NK-92 (cell line): Measurements from ENCODE around the gene KCNA2.

Experiments
- DNase-seq: peaks from one replicate; lab custom pipeline; 2025; ENCODE audit not compliant: unreplicated experiment; lab: John Stamatoyannopoulos, UW

Gene KCNA2

DNA sequence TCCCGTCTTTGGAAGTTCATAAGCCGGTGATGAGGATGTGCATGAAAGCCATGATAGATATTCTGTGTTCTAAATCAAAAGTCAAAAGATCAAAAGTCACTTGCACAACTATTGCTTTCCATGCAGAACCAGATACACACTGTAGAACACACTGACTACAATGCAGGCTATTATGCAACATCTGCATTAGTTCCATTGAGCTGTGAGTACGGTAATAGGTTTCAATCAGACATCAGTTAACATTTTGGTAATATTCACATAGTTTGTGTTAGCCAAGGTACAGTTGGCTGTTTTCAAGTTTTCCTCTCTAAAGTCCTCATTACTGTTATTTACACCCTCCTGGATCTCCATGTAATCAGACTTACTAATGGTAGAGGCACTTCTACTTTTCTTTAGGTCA is 3.1 kb downstream of the KCNA2 start:
- DNase-seq: no peak

DNA sequence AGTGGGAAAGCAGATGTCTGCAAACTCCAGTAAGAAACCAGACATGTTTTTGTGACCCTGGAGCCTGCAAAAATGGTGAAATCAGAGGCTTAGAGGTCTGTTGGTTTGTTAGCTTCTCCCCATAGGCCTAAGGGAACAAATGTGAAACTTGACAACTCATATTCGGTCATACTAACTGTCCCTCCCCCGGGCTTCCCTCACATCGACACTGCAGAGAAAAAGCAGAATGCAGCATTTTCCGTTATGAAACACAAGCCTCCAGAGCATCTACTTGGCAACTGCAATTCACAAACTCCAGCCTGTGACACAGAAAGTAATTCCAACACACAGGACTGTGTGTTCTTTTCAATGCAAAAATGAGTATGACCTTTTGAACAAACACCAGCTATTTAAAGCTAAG is 3.7 kb downstream of the KCNA2 start:
- DNase-seq: no peak

DNA sequence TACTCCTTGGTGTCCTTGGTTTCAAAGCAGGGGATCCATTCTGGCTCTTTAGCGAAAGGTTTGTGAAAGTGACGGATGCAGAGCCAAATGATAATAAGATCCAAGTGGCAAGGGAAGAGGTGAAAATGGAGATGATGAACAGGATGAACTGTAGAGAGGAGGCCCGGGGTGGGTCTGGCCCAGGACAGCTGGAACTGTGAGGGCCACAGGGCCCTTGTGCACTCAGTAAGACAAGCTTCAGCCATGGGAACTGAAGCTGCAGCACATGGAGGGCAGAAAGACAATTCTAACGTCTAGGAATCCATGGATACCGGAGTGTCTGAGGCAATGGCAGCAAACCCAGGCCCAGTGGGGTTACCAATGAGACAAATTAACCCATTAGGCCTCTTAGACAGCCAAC is 4.8 kb downstream of the KCNA2 start:
- DNase-seq: no peak

DNA sequence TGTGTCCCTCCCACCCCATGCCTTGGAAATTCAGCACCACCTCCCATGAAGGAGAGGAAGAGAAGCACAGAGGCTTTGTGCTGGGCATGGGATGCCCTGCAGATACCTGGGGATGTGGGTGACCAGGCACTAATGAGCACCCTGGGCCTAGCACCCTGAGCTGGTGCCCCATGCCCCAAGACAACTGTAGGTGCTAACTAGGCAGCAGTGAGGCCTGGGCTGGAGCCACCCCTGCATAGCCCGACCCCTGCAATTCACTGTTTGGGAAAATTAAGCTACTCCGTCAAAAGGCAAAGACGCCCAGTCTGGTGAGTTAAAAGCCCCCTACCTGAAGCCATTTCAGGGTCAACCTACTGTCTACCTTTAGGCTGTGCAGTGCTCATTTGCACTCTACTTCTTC is 5.4 kb downstream of the KCNA2 start:
- DNase-seq: no peak

DNA sequence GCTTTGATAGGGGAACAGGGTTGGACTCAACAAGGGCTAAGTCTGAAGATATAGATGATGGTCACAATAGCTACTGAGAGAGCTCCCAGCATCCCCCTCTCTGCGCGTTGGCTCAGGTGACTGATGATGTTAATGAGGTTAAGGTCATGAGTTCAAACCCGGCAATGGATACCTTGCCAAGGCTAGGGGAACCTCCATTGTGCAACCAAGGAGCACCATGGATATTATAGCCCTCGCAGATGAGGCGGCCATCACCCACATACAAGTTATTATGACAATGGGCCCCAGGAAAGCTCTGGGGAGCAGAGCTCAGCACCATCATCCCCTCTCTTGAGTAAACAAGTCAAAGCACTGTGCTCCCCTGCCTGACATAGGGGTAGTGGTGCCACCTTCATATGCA is 8.2 kb downstream of the KCNA2 start:
- DNase-seq: no peak

DNA sequence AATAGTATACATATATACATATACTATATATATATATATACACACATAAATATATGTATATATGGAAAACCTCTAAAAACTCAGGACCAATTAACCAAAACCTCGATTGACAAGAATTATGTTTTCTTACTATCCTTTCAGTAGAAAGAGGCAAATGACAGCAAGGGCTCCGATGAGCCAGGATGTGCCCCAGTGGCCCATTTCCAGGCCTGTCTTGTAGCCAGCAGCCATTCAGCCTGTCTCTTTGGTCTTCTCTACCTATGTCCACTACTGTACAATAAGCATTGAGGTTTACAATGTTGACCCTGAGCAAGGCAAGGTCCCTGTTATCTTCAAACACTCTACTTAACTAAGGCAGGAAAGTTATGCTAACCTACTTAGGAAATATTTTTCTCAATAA is 9.8 kb downstream of the KCNA2 start:
- no peak for DNase-seq

DNA sequence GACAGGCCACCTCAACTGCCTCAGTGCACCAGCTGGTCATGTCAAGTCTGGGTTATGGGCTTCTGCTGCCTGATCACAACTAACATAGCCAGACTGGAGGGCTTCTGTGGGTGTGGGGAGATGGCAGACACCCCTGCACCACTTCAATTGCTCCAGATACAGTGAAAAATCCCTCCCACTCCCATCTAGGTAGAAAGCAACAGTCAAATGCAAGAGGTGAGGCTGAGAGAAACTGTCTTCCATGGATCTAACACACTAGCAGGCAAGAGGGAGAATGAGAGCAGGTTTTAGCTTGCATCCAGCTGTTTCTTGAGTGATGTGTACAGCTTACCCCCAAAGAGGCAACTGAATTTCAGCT is 10.8 kb downstream of the KCNA2 start:
- DNase-seq: no peak

DNA sequence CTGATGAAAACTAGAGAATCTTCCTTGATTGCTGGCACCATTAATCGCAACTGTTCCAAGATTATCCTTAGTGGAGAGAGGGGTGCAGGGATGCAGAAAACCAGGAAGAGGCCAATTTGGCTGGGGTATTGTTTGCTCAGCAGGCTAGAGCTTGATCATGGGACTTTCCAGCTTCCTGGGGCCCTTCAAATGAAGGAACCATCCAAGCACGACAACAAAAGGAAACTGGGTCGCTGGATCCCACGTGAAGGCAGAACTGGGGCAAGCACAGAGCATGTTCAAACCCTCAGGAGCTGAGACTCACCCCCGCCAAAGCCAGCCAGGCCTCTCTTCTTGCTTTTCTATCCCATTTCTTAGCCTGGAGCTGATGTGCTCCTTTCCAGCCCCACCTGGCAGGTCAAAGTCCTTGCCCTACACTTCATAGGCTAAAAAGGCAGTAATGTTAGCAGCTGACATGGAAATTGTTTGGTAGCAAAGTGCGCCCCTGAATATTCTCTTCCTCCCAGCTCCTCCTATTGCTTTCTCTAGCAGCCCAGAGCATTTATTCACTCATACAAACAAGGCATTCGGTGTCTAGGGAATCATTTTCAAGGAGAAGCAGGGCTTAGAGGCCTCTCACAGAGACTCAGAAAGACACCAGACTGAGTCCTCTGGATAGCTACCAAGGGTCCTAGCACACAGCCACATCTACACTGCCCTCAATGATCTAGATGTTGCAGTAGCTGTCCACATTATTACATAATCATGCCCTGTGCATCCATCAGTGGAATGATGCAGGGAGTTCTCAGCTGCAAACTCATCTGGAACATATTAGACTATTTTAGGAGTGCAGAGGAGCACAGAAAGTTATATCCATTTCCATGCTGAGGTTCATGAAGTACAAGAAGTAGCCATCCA is 11.5 kb downstream of the KCNA2 start:
- DNase-seq: no peak

DNA sequence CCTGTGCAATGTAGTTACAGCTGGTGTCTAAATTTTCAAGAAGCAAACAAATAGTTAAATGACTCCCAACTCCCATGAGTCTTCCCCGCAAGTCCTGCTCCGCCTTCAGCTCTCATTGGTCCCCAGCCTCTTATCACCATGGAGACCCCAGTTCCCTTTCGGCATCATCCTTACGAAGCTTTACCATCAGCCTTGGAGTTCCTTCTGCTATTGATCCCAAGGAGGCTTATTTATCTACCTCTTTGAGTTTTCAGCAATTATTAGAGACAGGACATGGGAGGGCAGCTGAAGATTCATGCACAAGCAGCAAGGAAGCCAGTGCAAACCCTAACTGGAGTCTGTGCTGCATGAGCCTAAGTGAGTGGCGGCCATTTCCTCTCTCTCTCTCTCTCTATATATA is 12.3 kb downstream of the KCNA2 start:
- no peak for DNase-seq

DNA sequence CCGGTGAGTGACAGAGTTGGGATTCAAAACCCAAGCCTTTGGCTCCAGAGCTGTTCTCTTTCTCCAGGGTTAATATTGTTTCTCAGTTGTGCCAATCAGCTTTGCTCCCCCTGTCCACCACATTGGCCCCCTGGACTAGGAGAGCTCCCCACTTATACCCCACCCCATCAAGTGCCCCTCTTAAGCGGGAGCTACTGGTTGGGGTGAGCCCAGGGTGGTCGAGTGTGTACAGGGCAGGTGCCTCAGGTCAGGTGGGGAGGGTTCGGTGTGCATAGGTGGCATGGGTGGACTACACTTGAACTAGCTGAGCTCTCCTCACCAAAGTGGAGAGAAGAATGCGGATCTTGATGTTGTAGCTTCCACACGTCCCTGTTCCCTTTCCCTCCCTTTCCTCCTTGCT is 14.2 kb downstream of the KCNA2 start:
- no peak for DNase-seq

DNA sequence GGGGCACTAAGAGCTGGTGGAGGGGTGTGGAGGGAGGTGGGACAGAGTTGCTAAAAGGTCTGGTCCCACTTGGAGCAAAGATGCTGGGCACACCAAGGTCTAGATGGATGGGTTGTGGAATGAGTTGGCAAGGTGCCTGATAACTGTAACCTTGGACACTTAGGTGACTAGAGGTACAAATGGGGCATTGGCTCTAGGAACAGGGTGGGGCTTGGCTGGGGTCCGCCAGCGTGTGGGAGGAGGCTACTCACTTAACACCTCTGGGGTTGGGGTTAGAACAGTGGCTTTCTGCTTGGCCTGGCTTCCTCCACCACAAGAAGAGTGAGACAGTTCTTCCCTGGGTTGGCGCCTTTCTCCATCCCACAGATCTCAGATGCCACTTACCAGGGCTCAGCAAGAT is 17.2 kb downstream of the KCNA2 start:
- DNase-seq: no peak

DNA sequence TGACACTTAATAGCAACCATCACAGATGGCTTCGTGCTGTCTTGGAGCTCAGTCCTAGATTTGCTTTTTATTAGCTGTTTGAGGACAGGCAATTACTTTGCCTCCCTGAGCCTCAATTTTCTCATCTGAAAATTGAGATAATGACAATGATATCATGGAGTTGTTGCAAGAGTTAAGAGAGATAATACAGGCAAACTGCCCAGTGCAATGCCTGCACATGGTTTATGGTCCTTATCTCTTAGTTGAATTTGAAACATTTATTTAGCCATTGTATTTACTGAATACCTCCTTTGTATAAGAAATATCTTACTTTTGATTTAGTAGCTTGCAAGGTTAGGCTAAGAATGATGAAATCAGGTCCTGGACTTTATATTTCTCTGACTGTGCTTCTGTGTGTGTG is 17.7 kb downstream of the KCNA2 start:
- DNase-seq: no peak

DNA sequence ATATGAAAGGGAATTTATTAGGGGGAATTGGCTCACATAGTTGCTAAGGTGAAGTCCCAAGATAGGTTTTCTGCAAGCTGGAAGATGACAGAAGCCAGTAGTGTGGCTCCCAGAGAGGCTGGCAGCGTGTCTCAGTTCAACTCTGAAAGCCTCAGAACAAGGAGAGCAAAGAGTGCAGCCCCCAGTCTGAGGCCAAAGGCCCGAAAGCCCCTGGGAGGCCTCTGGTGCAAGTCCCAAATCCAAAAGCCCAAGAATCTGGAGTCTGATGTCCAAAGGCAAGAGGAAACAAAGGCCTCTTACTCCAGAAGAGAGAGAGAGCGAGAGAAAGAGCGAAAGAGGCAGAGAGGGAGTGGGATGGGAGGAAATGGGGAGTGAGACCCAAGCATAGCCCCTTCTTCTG is 18.3 kb downstream of the KCNA2 start:
- no peak for DNase-seq

DNA sequence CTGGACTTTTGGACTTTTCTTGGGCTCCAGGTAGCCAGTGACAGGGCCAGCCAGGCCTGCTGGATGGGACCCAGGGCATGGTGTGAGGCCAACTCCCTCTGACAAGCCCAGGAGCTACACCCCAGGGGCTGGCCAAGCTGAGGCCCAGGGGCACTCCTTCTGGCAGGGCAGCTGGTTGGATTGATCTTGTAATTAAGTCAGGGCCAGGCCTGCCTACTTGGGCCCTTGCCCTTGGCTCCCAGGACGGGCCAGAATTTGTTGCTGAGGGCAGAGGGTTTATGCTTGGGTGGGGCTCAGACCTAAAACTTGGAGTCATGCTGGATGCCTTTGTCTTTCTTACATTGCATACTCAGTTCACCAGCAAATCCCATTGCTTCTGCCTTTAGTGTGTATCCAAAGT is 20.7 kb downstream of the KCNA2 start:
- no peak for DNase-seq

DNA sequence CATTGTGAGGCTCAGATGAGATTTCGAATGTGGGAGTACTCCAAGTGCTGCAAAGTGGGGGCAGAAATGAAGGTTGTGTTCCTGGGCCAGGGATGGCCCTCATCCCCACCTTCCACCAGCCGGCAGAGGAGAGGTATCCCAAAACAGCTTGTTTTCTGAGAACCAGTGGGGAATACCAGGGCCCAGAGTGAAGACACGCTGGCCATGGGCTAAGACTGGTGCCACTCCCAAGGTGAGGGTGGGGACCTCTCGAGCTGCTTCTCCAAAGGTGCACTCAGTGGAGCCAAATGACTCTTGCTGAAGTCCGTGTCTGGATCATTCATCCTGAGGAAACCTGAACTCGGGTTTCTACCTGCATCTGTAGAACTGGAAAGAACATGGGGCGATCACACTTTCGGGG is 22.1 kb downstream of the KCNA2 start:
- no peak for DNase-seq

DNA sequence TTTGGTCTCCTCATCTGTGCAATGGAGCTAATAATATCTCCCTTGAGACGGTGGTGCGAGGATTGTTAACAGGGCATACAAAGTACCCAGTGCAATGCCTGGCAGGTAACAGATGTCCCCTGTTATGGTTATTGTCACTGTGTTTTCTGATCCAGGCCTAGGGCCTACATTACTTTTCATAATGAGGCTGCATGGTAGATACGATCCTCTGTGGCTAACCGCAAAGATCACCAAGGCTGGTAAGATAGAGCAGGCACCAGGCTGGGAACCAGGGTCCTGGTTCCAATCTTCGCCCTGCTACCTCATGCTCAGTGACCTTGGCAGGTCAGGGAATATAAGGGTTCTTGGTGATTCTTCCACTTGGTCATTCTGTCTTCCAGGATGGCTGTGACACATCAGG is 22.7 kb downstream of the KCNA2 start:
- DNase-seq: no peak

DNA sequence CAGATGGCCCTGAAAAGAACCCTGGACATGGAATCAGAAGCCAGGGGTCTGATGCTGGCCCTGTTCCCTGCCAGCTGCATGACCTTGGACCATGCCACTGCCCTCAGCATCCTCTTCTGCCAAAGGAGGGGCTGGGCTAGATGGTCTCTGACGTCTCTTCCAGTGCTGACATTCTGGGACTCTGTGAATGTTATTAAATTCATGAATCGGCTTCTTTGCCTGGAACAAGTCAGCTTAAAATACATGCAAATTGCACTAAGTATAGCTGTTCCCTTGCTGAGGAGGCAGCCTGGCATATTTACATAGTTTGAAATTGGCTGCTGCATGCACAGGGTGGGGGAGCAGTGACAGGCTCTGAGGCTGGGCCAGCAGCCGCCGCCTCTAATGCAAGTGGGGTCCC is 23.8 kb downstream of the KCNA2 start:
- no peak for DNase-seq

DNA sequence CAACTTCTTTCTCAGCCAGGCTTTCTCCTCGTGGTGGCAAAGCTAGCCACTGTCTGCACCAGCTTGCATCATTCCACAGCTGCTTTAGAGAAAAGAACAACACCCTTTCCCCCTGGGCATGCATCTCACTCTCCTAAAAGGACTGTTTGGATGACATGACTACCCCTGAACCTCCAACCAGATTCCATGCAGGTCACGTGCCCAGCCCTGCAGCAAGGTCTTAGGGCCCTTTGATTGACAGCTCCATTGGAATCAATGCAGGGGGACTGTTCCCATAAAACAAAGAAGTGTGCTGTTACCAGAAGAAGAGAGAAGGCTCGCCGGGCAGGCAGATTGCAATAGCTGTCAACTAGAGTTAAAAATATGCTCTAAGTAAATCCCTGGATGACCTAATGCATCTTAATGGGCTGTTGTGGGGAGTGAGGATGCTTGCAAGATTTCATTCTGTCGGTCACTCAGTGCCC is 24.4 kb downstream of the KCNA2 start:
- DNase-seq: no peak

DNA sequence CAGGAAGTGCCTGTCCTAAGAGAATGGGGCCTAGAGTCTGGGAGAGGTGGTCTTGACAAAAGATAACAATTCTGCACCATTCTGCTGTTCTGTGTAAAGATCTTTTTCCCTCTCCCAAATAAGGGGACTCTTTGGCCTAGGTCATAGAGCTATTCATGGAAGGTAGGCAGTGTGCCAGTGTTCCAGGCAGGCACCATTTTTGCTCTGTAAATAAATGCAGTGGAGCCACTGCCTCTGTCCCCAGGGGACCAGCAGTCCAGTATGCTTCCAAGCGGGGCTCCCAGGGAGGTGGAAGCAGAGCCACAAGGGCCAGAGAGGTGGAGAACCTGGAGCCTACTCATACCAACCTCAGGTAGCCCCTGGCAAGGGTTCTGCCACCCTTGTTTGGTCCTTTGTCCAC is 25.9 kb downstream of the KCNA2 start:
- no peak for DNase-seq

DNA sequence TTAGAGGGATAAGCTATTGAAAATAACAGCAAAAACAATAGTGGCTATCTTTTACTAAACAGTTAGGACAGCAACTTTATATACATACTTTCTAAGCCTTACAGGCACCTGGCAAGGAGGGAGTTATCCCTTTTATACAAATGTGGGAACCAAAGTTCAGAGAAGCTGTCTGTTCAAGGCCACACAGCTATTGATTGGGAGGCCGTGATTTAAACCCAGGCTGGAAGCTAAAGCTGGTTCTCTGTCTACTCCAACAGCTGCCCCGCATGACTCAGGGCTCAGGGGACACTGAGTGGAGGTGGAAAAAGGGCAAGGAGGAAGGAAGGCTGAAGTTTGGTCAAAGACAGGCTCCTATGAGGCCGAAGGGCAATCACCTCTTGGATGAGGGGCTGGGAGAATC is 26.7 kb downstream of the KCNA2 start:
- no peak for DNase-seq

DNA sequence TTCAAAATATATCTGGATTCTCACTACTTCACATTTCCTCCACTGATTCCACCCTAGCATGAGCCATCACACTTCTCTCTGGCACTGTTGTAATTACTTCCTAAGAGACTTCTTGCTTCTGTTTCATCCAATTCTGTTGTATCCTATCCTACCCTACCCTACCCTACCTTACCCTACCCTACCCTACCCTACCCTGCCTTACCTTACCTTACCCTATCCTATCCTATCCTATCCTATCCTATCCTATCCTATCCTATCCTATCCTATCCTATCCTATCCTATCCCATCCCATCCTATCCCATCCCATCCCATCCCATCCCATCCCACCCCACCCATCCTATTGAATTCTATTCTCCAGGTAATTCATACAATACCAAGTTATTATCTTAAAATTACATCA is 29.7 kb downstream of the KCNA2 start:
- no peak for DNase-seq

DNA sequence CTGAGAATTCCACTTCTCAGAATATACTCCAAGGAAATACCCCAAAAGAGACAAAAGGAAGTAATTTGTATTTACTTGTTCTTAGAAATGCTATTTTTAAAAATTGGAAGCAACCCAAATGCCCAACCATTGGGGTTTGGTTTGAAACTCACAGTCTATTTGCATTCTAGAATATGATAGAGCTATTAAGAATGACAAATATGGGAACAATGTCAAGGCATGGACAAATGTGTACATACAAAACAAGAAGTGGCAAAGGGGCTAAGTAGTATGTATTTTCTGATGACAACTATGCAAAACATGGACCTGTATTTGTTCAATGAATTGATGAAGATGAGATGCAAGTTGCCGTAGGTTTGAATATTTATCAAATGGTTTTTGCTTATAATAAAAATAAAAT is 32.8 kb downstream of the KCNA2 start:
- no peak for DNase-seq

DNA sequence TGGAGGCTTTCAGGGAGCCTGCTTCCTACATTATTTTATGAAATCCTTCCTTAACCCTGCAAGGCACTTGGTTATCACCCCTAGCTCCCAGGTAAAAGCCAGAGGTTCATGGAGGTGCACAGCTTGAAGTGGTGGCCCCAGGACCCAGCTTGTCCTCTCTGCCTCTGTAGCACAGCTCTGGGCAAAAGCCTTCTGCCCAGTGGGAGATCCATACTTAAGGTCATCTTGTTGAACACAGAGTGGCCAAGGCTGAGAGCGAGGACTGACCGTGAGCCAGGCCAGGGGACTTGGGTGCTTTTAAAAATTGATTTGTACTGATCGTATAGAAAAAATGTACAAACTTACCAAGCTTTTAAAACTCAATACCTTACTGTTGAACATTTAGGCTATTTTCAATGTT is 33.4 kb downstream of the KCNA2 start:
- DNase-seq: no peak
